K562 (cell line): ENCODE results near the gene CHRDL2. TPM values are rescaled to one million over a fixed set of nuclear protein-coding genes. Genes with fewer than 3 reads are reported as not detected.

ENCODE experiments used
- ATAC-seq: fragments of 200-7000 bp; cut with Tn5 transposase; 3 replicates; pipeline ENCODE4 v1.9.1; 2020; ENCODE audit warnings: moderate library complexity
- BruUV-seq: library from RNA; stranded (reverse); fragments of 400-500 nt; replicated peaks from 2 replicates; lab custom pipeline; 2021; lab: Mats Ljungman, UMichigan
- CTCF ChIA-PET: fragments of 300-600 bp; formaldehyde crosslinking; extraction: SDS; loops from one replicate; lab custom pipeline; 2021; ENCODE audit warnings: low intra/inter-chr PET ratio; lab: Yijun Ruan, JAX
- POLR2A ChIA-PET: fragments of 300-600, 350-650 bp; sonication (Branson Sonifier 250); formaldehyde crosslinking; extraction: SDS; loops from one replicate; lab custom pipeline; 2021; ENCODE audit warnings: antibody characterized with exemption, inconsistent platforms; lab: Yijun Ruan, JAX
- DNase-seq, 4 experiments: peaks; one replicate each; pipeline versions ENCODE4 v3.0.0 to v3.0.0-alpha.2; 2011 to 2018; ENCODE audit warnings: low spot score in 3 of 4, mixed read lengths in 3 of 4; ENCODE audit errors: extremely low read depth in 1 of 4
- FAIRE-seq: peaks from 2 replicates; lab custom pipeline; 2011; peaks lifted over from hg19 to GRCh38; lab: Jason Lieb, UNC
- H2AFZ ChIP-seq: 2 replicates; pipeline ENCODE4 v1.6.0; 2011; ENCODE audit warnings: low read depth, low read length, control low read depth, inconsistent platforms
- H3K27ac ChIP-seq: fragments of 200-600 bp; 3 replicates; pipeline ENCODE4 v1.8.0; 2011; ENCODE audit warnings: low read depth, mild to moderate bottlenecking, control low read depth, inconsistent platforms, low read length, moderate library complexity, mixed read lengths; ENCODE audit errors: extremely low read depth
- H3K27me3 ChIP-seq, 2 experiments: fragments of 300-600 bp in 1 of 2; 2 replicates in 1 of 2; 3 replicates in 1 of 2; pipeline versions ENCODE4 v1.6.0 to v1.8.0; 2011; ENCODE audit warnings: inconsistent platforms in 2 of 2, low read length in 2 of 2, mild to moderate bottlenecking in 1 of 2, mixed read lengths in 1 of 2, moderate library complexity in 1 of 2; ENCODE audit not compliant: control insufficient read depth in 2 of 2, insufficient read depth in 2 of 2
- H3K36me3 ChIP-seq: fragments of 300-600 bp; 3 replicates; pipeline ENCODE4 v1.8.0; 2011; ENCODE audit warnings: mild to moderate bottlenecking, low read length, inconsistent platforms; ENCODE audit not compliant: control insufficient read depth, insufficient read depth
- H3K4me1 ChIP-seq, 2 experiments: fragments of 200-600 bp in 1 of 2; replicated peaks in 1 of 2; 2 replicates in 1 of 2; 3 replicates in 1 of 2; pipeline versions ENCODE4 v1.5.1 to v1.8.0; 2011; ENCODE audit warnings: inconsistent platforms in 2 of 2, low read length in 2 of 2, mild to moderate bottlenecking in 1 of 2, mixed read lengths in 1 of 2, moderate library complexity in 1 of 2; ENCODE audit not compliant: control insufficient read depth in 2 of 2, insufficient read depth in 2 of 2
- H3K4me2 ChIP-seq: 2 replicates; pipeline ENCODE4 v1.6.1; 2011; ENCODE audit warnings: low read length, control low read depth, inconsistent platforms, mixed read lengths; ENCODE audit not compliant: insufficient read depth
- H3K4me3 ChIP-seq: fragments of 200-600 bp; sonication (generic), shearing (Covaris generic); 2 replicates; pipeline ENCODE4 v1.5.1; 2016; ENCODE audit warnings: control low read depth, inconsistent platforms
- H3K79me2 ChIP-seq: fragments of 200-600 bp; 3 replicates; pipeline ENCODE4 v1.8.0; 2011; ENCODE audit warnings: low read length, inconsistent platforms; ENCODE audit not compliant: control insufficient read depth, insufficient read depth
- H3K9ac ChIP-seq, 2 experiments: 2 replicates each; pipeline versions ENCODE4 v1.6.0 to v1.6.1; 2011; ENCODE audit warnings: low read depth in 2 of 2, low read length in 2 of 2, control low read depth in 1 of 2, inconsistent platforms in 1 of 2, mild to moderate bottlenecking in 1 of 2, mixed read lengths in 1 of 2; ENCODE audit not compliant: insufficient read depth in 1 of 2
- H3K9me1 ChIP-seq: one replicate; pipeline ENCODE4 v1.6.0; 2011; ENCODE audit warnings: inconsistent platforms, mild to moderate bottlenecking, low read length, moderate library complexity; ENCODE audit not compliant: control insufficient read depth, insufficient read depth
- H3K9me3 ChIP-seq: replicated peaks from 2 replicates; pipeline ENCODE4 v1.5.1; 2011; ENCODE audit warnings: low read depth, low read length, inconsistent platforms; ENCODE audit not compliant: control insufficient read depth, insufficient read depth
- H4K20me1 ChIP-seq: replicated peaks from 2 replicates; pipeline ENCODE4 v1.6.1; 2011; ENCODE audit warnings: low read length, inconsistent platforms, mixed read lengths; ENCODE audit not compliant: control insufficient read depth, insufficient read depth
- CC2D1A ChIP-seq: fragments of 450-650 bp; IDR thresholded peaks from 2 replicates; pipeline ENCODE4 v1.6.1; 2017; ENCODE audit warnings: mild to moderate bottlenecking
- WGBS: fragments of 100-300 bp; shearing (Covaris generic); methylation state at CpG from one replicate; pipeline ENCODE4 v1.1.6; 2016; ENCODE audit warnings: low coverage, mixed read lengths; ENCODE audit not compliant: insufficient coverage; ENCODE audit errors: missing lambda C conversion rate; 5-methylcytosine and 5-hydroxymethylcytosine counted together
- in situ Hi-C: fragments of 300-500 bp; cut with MboI; formaldehyde crosslinking; loops from 4 replicates; pipeline ENCODE4 v1.15.0; 2018; ENCODE audit warnings: inconsistent platforms, mixed read lengths
- intact Hi-C: fragments of 100-400 bp; cut with micrococcal nuclease; formaldehyde crosslinking; loops from 2 replicates; pipeline ENCODE4 v1.14.2; 2022
- polyA plus RNA-seq, 8 experiments: library from polyadenylated mRNA; depleted of rRNA in 4 of 8; stranded (reverse) in 5 of 8; unstranded in 3 of 8; fragments of >200 nt; fragmentation: Nextera tagmentation in 2 of 8; fragmentation: Illumina TruSeq in 1 of 8; extraction: Ambion mirVana in 2 of 8; extraction: Trizol in 1 of 8; gene quantifications; 2 replicates each; pipeline versions ENCODE4 v1.2.1 to v1.2.3, GENCODE V29; 2011 to 2014; ENCODE audit warnings: inconsistent platforms in 1 of 8, missing spikeins in 1 of 8
- total RNA-seq, 7 experiments: library from RNA; depleted of rRNA in 6 of 7; stranded (reverse); fragments of >200 nt in 6 of 7; fragmentation: Illumina TruSeq in 2 of 7; extraction: Trizol in 2 of 7; gene quantifications; 2 replicates each; pipeline versions ENCODE4 v1.2.1 to v1.2.3, GENCODE V29; 2011 to 2021; ENCODE audit warnings: low replicate concordance in 1 of 7
- TF ChIP-seq, protein P1 (sequence below): sonication (generic); formaldehyde crosslinking; IDR thresholded peaks from 2 replicates; pipeline ENCODE4 v1.8.0; 2022; ENCODE audit warnings: mild to moderate bottlenecking, missing genetic modification reagents, borderline replicate concordance

CHRDL2 gene
- total and polyA plus RNA-seq, 9 of the 15 experiments (the other 6 are each of a cell fraction or from before 2014, with no cell fraction given) = not detected

GRCh38 chr11:74670171-74670570, 61.1 kb downstream of the CHRDL2 start:
- POLR2A ChIA-PET = interaction anchor here (0.8 kb wide), 1 partner anchor 10 kb away, joined by 4 read pairs; no protein-coding TSS in a partner anchor
- TF ChIP-seq, protein P1, sequence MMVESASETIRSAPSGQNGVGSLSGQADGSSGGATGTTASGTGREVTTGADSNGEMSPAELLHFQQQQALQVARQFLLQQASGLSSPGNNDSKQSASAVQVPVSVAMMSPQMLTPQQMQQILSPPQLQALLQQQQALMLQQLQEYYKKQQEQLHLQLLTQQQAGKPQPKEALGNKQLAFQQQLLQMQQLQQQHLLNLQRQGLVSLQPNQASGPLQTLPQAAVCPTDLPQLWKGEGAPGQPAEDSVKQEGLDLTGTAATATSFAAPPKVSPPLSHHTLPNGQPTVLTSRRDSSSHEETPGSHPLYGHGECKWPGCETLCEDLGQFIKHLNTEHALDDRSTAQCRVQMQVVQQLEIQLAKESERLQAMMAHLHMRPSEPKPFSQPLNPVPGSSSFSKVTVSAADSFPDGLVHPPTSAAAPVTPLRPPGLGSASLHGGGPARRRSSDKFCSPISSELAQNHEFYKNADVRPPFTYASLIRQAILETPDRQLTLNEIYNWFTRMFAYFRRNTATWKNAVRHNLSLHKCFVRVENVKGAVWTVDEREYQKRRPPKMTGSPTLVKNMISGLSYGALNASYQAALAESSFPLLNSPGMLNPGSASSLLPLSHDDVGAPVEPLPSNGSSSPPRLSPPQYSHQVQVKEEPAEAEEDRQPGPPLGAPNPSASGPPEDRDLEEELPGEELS (CRISPR knock-in tag) = no peak
- no peak for TF ChIP-seq CC2D1A
- TF ChIP-seq, all 486 proteins: peak for 0
- H3K4me1 ChIP-seq = peaks cover 13 to 16% of the 10 kb centered on the region in 2 experiments
- ATAC-seq (no peak), FAIRE-seq (no peak), DNase-seq (no peak)
- no TSS peak for BruUV-seq
- 0 out of 4 replicates have a peak overlapping the region, but pooled peaks of 1 of the 2 experiments have one; percentile 2 for H3K9ac ChIP-seq
- no peak overlapping the region for H3K4me2 ChIP-seq
- intact Hi-C loops (no loop called here), in situ Hi-C loops (no loop called here)
- no peaks in the 10 kb centered on the region for H4K20me1 ChIP-seq
- H2AFZ ChIP-seq = no peak overlapping the region
- H3K27ac ChIP-seq = no peak overlapping the region
- H3K27me3 ChIP-seq = no peaks in the 10 kb centered on the region
- CTCF ChIA-PET = no interaction called here
- no peaks in the 10 kb centered on the region for H3K36me3 ChIP-seq
- no peaks in the 10 kb centered on the region for H3K79me2 ChIP-seq
- 52% methylated on average over 6 of the region's 7 CpGs for WGBS
- no peak overlapping the region for H3K4me3 ChIP-seq
- H3K9me3 ChIP-seq = no peaks in the 10 kb centered on the region
- no peaks in the 10 kb centered on the region for H3K9me1 ChIP-seq
